Ovary (tissue), 3 donors: ENCODE data around the gene SETBP1.

Experiments used
- EP300 ChIP-seq: sonication (generic); formaldehyde crosslinking; IDR thresholded peaks from one replicate; pipeline ENCODE4 v1.6.1; 2017; ENCODE audit warnings: antibody characterized with exemption
- POLR2A ChIP-seq: fragments of 450-650 bp; IDR thresholded peaks from one replicate; pipeline ENCODE4 v1.6.1; 2017; ENCODE audit warnings: antibody characterized with exemption, mild to moderate bottlenecking, moderate library complexity
- TF ChIP-seq, protein P1 (sequence below), 3 donors: fragments of 450-650 bp in 2 of 3; fragments of 200-600 bp in 1 of 3; IDR thresholded peaks; one replicate each; pipeline versions ENCODE4 v1.5.1 to v1.8.0; 2016 to 2022; ENCODE audit warnings: antibody characterized with exemption in 3 of 3, mild to moderate bottlenecking in 1 of 3
- donor health status: DM: no; HTN: no; CAD: no.

- TF ChIP-seq, protein P1, sequence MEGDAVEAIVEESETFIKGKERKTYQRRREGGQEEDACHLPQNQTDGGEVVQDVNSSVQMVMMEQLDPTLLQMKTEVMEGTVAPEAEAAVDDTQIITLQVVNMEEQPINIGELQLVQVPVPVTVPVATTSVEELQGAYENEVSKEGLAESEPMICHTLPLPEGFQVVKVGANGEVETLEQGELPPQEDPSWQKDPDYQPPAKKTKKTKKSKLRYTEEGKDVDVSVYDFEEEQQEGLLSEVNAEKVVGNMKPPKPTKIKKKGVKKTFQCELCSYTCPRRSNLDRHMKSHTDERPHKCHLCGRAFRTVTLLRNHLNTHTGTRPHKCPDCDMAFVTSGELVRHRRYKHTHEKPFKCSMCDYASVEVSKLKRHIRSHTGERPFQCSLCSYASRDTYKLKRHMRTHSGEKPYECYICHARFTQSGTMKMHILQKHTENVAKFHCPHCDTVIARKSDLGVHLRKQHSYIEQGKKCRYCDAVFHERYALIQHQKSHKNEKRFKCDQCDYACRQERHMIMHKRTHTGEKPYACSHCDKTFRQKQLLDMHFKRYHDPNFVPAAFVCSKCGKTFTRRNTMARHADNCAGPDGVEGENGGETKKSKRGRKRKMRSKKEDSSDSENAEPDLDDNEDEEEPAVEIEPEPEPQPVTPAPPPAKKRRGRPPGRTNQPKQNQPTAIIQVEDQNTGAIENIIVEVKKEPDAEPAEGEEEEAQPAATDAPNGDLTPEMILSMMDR (IDR thresholded peaks at IDR 0.05) = no peak
- TF ChIP-seq EP300 (no peak), POLR2A (no peak)
These were observed 232.2 kb downstream of the SETBP1 start for GRCh38 chr18:44912740-44913478.
